HEK293 (cell line): Measurements from ENCODE around the gene UBAP1L.

ENCODE experiments used
- CTCF ChIA-PET: fragments of 350-600 bp; formaldehyde crosslinking; extraction: SDS; loops from one replicate; lab custom pipeline; 2021; ENCODE audit warnings: antibody characterized with exemption; lab: Yijun Ruan, JAX
- POLR2A ChIA-PET: fragments of 300-600 bp; formaldehyde crosslinking; extraction: SDS; loops from one replicate; lab custom pipeline; 2020; ENCODE audit warnings: antibody characterized with exemption, inconsistent platforms; lab: Yijun Ruan, JAX
- H3K27ac ChIP-seq: fragments of 200-500 bp; sonication (Bioruptor generic); 2 replicates; pipeline ENCODE4 v1.5.1; 2014; ENCODE audit warnings: low read depth, low read length, control low read depth, inconsistent platforms; ENCODE audit errors: extremely low read depth
- H3K36me3 ChIP-seq, 2 experiments: fragments of 200-500 bp in 1 of 2; sonication (Bioruptor generic) in 1 of 2; 1 replicate in 1 of 2; 2 replicates in 1 of 2; pipeline ENCODE4 v1.5.1; 2014 to 2017; ENCODE audit warnings: inconsistent platforms in 2 of 2, low read length in 2 of 2; ENCODE audit not compliant: control insufficient read depth in 2 of 2, insufficient read depth in 1 of 2
- H3K4me1 ChIP-seq: fragments of 200-500 bp; sonication (Bioruptor generic); 2 replicates; pipeline ENCODE4 v1.5.1; 2014; ENCODE audit warnings: mild to moderate bottlenecking, low read length, inconsistent platforms; ENCODE audit not compliant: control insufficient read depth, insufficient read depth
- H3K4me3 ChIP-seq: 2 replicates; pipeline ENCODE4 v1.5.1; 2011; ENCODE audit warnings: low read depth, mild to moderate bottlenecking, control low read depth, low read length, moderate library complexity
- H3K9me3 ChIP-seq: fragments of 200-500 bp; sonication (Bioruptor generic); 2 replicates; pipeline ENCODE4 v1.5.1; 2014; ENCODE audit warnings: low read depth, low read length, inconsistent platforms; ENCODE audit not compliant: control insufficient read depth, insufficient read depth
- CTCF ChIP-seq: fragments of 450-650 bp; formaldehyde crosslinking; IDR thresholded peaks from 2 replicates; pipeline ENCODE4 v1.5.1; 2016; ENCODE audit warnings: missing biosample characterization, missing genetic modification characterization
- HIC1 ChIP-seq: fragments of 450-650 bp; formaldehyde crosslinking; IDR thresholded peaks from 2 replicates; pipeline ENCODE4 v1.5.1; 2016; ENCODE audit warnings: missing biosample characterization, missing genetic modification characterization
- SCRT2 ChIP-seq: fragments of 450-650 bp; formaldehyde crosslinking; IDR thresholded peaks from 2 replicates; pipeline ENCODE4 v1.5.1; 2016; ENCODE audit warnings: missing biosample characterization, missing genetic modification characterization
- ZBTB10 ChIP-seq: fragments of 450-650 bp; formaldehyde crosslinking; IDR thresholded peaks from 2 replicates; pipeline ENCODE4 v1.5.1; 2016; ENCODE audit warnings: missing biosample characterization, missing genetic modification characterization
- ZFP37 ChIP-seq: fragments of 450-650 bp; formaldehyde crosslinking; IDR thresholded peaks from 2 replicates; pipeline ENCODE4 v1.5.1; 2016; ENCODE audit warnings: missing biosample characterization, missing genetic modification characterization
- ZNF132 ChIP-seq: fragments of 450-650 bp; formaldehyde crosslinking; IDR thresholded peaks from 2 replicates; pipeline ENCODE4 v1.5.1; 2017; ENCODE audit warnings: missing biosample characterization, missing genetic modification characterization, borderline replicate concordance
- ZNF449 ChIP-seq: fragments of 450-650 bp; formaldehyde crosslinking; IDR thresholded peaks from 2 replicates; pipeline ENCODE4 v1.5.1; 2017; ENCODE audit warnings: missing biosample characterization, mild to moderate bottlenecking, missing genetic modification characterization, moderate library complexity
- ZNF488 ChIP-seq: fragments of 450-650 bp; formaldehyde crosslinking; IDR thresholded peaks from 2 replicates; pipeline ENCODE4 v1.5.1; 2016; ENCODE audit warnings: missing biosample characterization, missing genetic modification characterization
- ZNF624 ChIP-seq: fragments of 450-650 bp; formaldehyde crosslinking; IDR thresholded peaks from 2 replicates; pipeline ENCODE4 v1.5.1; 2017; ENCODE audit warnings: missing biosample characterization, missing genetic modification characterization
- ZSCAN30 ChIP-seq: fragments of 450-650 bp; IDR thresholded peaks from 2 replicates; pipeline ENCODE4 v1.5.1; 2018; ENCODE audit warnings: missing biosample characterization, mild to moderate bottlenecking, missing genetic modification characterization, moderate library complexity
- TF ChIP-seq, protein P1 (sequence below): fragments of 450-650 bp; formaldehyde crosslinking; conservative IDR thresholded peaks from 2 replicates; pipeline ENCODE4 v1.5.1; 2016; ENCODE audit warnings: low read depth, missing biosample characterization, missing genetic modification characterization
- TF ChIP-seq, protein P2 (sequence below): fragments of 450-650 bp; IDR thresholded peaks from 2 replicates; pipeline ENCODE4 v1.5.1; 2018; ENCODE audit warnings: missing biosample characterization, mild to moderate bottlenecking, missing genetic modification characterization

UBAP1L gene

DNA sequence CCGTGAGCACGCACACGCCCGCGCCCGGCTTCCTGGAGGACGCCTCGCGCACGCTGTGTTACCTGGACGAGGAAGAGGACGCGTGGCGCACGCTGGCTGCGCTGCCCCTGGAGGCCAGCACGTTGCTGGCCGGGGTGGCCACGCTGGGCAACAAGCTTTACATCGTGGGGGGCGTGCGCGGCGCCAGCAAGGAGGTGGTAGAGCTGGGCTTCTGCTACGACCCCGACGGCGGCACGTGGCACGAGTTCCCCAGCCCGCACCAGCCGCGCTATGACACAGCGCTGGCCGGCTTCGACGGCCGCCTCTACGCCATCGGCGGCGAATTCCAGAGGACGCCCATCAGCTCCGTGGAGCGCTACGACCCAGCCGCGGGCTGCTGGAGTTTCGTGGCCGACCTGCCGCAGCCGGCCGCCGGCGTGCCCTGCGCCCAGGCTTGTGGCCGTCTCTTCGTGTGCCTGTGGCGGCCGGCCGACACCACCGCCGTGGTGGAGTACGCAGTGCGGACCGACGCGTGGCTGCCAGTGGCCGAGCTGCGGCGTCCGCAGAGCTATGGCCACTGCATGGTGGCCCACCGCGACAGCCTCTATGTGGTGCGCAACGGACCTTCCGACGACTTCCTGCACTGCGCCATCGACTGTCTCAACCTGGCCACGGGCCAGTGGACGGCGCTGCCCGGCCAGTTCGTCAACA lies 37.6 kb downstream of the UBAP1L start (continued):
- TF ChIP-seq, protein P1, sequence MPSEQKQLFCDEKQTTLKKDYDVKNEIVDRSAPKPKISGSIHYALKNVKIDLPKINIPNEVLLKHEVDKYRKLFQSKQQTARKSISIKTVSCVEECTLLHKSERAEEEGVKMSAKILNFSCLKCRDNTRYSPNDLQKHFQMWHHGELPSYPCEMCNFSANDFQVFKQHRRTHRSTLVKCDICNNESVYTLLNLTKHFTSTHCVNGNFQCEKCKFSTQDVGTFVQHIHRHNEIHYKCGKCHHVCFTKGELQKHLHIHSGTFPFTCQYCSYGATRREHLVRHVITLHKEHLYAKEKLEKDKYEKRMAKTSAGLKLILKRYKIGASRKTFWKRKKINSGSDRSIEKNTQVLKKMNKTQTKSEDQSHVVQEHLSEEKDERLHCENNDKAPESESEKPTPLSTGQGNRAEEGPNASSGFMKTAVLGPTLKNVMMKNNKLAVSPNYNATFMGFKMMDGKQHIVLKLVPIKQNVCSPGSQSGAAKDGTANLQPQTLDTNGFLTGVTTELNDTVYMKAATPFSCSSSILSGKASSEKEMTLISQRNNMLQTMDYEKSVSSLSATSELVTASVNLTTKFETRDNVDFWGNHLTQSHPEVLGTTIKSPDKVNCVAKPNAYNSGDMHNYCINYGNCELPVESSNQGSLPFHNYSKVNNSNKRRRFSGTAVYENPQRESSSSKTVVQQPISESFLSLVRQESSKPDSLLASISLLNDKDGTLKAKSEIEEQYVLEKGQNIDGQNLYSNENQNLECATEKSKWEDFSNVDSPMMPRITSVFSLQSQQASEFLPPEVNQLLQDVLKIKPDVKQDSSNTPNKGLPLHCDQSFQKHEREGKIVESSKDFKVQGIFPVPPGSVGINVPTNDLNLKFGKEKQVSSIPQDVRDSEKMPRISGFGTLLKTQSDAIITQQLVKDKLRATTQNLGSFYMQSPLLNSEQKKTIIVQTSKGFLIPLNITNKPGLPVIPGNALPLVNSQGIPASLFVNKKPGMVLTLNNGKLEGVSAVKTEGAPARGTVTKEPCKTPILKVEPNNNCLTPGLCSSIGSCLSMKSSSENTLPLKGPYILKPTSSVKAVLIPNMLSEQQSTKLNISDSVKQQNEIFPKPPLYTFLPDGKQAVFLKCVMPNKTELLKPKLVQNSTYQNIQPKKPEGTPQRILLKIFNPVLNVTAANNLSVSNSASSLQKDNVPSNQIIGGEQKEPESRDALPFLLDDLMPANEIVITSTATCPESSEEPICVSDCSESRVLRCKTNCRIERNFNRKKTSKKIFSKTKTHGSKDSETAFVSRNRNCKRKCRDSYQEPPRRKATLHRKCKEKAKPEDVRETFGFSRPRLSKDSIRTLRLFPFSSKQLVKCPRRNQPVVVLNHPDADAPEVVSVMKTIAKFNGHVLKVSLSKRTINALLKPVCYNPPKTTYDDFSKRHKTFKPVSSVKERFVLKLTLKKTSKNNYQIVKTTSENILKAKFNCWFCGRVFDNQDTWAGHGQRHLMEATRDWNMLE (tag by site-specific recombination): no peak
- no peak for TF ChIP-seq ZSCAN30
- TF ChIP-seq ZBTB10: no peak
- no peak for TF ChIP-seq ZNF624 (tag by site-specific recombination)
- TF ChIP-seq HIC1: no peak
- no peak for TF ChIP-seq ZNF488 (tag by site-specific recombination)
- TF ChIP-seq, protein P2, sequence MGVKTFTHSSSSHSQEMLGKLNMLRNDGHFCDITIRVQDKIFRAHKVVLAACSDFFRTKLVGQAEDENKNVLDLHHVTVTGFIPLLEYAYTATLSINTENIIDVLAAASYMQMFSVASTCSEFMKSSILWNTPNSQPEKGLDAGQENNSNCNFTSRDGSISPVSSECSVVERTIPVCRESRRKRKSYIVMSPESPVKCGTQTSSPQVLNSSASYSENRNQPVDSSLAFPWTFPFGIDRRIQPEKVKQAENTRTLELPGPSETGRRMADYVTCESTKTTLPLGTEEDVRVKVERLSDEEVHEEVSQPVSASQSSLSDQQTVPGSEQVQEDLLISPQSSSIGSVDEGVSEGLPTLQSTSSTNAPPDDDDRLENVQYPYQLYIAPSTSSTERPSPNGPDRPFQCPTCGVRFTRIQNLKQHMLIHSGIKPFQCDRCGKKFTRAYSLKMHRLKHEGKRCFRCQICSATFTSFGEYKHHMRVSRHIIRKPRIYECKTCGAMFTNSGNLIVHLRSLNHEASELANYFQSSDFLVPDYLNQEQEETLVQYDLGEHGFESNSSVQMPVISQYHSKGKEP: no peak
- TF ChIP-seq, all 188 proteins: peak for 0

- Histone ChIP-seq H3K4me3 (no peak within 1 kb of the TSS), H3K4me1 (no peaks in the 10 kb centered on the region), H3K36me3 (no peaks in the 10 kb centered on the region), H3K27ac (no peak within 1 kb of the TSS), H3K9me3 (no peaks in the 10 kb centered on the region)
- no peak for TF ChIP-seq ZNF132 (tag by site-specific recombination)
- no peak for TF ChIP-seq ZFP37 (tag by site-specific recombination)
- TF ChIP-seq SCRT2 (tag by site-specific recombination): no peak
- TF ChIP-seq ZNF449 (tag by site-specific recombination): no peak
- no peak for TF ChIP-seq CTCF (tag by site-specific recombination)
- TF ChIP-seq ZNF488 (tag by site-specific recombination): no peak
- POLR2A ChIA-PET: no interaction called here
- CTCF ChIA-PET: interaction anchor here (0.8 to 1.4 kb wide), 2 partner anchors 22 to 24 kb away, joined by 3 to 5 read pairs; no protein-coding TSS in a partner anchor
Measured at GRCh38 chr15:65076486-65077290, 38.3 kb downstream of the UBAP1L start, which contains the start of gene KBTBD13. KBTBD13 (plus strand) TSS chr15:65076746; CDS start chr15:65076816, 70 bp downstream.
